ENCODE results near the gene ODF2L. TPM values are rescaled to one million over a fixed set of nuclear protein-coding genes. Genes with fewer than 3 reads are reported as not detected.

The ODF2L gene
- total RNA-seq, 4 donors from 2014 or later, result 10.5 to 27.9 (median 13.4) TPM

DNA sequence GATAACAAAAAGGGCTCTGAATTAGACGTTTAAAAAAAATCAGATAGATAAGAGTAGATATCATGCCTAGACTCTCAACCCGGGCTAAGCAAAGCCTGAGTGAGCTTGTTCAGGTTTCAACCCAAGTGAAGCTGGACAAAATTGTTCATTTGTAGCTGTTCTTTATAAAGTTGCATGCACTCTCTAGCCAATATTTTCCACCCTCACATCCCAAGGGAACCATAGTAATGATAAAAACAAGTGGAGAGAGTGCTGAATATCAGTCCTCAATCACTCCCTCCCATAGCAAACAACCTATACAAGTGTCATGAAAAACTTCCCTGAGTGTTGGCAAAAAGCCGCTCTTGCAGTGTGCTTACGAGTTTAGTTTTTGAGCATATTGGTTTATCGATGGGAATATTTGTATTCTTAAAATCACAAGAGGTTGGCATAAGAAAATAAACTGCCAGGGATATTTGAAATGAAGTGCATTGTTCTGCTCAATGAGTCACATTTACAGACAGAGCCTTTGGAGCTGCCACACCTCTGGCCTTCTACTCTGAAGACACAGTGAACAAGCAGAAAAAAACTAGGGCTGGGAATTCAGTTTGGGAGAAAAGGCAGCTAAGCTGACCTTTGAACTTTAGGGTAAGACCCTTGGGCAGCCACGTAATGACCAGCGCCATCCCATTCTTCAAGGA, 25.6 kb upstream of the ODF2L start:
- intact Hi-C loops (cut with DNase I; ENCODE audit: low total_unique reads), result no loop called here
- 66 to 68% methylated on average over 7 of the region's 7 CpGs for WGBS, 2 donors
- no peak for DNase-seq (ENCODE audit: low spot score in 2 of 2)
- H3K4me3 ChIP-seq (ENCODE audit: low read depth, poor library complexity, severe bottlenecking), result no peak overlapping the region
- TF ChIP-seq CTCF (IDR thresholded peaks at IDR 0.05) (no peak), POLR2A (IDR thresholded peaks at IDR 0.05) (no peak)

DNA sequence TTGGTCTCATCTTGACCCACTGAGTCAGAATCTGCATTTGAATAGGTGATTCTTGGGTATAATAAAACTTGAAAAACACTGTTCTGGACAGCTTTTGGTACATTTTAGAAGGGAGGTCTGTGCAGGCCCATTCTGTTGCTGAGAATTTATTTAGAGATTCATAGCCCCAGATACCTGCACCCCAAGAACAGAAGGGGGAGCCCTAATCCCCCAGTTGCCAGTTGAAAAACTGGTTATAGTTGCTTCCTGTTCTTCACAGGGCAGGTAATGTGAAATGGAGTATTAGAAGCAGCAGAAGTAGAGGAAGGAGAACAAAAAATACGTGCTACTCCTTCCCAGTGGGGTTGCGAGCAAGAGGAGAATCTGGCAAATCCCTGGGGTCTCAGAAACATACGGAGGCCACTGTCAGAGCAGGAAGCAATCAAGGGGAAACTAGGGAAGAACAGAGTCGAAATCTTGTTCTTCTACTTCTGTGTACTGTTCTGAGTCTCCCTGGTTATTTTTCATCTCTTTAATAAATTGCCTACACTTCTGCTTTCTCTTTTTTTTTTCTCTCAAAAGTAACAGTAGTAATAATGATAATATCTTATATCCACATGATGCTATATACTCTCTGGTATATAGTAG, 23.3 kb upstream of the ODF2L start:
- intact Hi-C loops (cut with DNase I; ENCODE audit: low total_unique reads), result no loop called here
- TF ChIP-seq CTCF (IDR thresholded peaks at IDR 0.05) (no peak), POLR2A (IDR thresholded peaks at IDR 0.05) (no peak)
- H3K4me3 ChIP-seq (ENCODE audit: low read depth, poor library complexity, severe bottlenecking), result no peak overlapping the region
- WGBS, 2 donors, result 26 to 32% methylated on average over 4 of the region's 4 CpGs
- DNase-seq (ENCODE audit: low spot score in 2 of 2), result no peak

DNA sequence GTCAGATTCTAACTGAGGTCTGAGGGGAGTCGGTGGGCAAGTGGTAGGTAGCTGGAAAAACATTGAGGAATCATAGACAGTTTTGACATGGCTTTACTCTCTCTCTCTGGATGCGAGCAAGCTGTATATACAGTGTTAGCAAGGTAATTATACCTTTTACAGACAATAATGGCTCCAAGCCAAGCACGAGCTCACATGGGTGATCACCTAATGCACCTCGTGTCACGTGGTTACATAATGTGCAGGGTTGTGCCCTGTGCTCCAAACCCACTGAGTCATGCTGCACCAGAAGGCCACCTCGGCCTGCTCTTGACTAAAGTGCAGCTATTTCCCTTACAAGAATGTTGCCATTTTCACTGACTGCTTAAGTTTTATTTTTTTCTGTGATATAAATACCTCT, 20.2 kb upstream of the ODF2L start:
- intact Hi-C loops (cut with DNase I; ENCODE audit: low total_unique reads), result no loop called here
- DNase-seq (ENCODE audit: low spot score in 2 of 2), result no peak
- 56 to 64% methylated on average over 6 of the region's 6 CpGs for WGBS, 2 donors
- H3K4me3 ChIP-seq (ENCODE audit: low read depth, poor library complexity, severe bottlenecking), result no peak overlapping the region
- TF ChIP-seq CTCF (IDR thresholded peaks at IDR 0.05) (no peak), POLR2A (IDR thresholded peaks at IDR 0.05) (no peak)

GRCh38 chr1:86410879-86411278, 14.8 kb upstream of the ODF2L start:
- intact Hi-C loops (cut with DNase I; ENCODE audit: low total_unique reads), result no loop called here
- DNase-seq (ENCODE audit: low spot score in 2 of 2), result no peak
- no peak for TF ChIP-seq POLR2A (IDR thresholded peaks at IDR 0.05)
- TF ChIP-seq CTCF (IDR thresholded peaks at IDR 0.05), result no peak
- WGBS, 2 donors, result 91 to 98% methylated on average over 4 of the region's 4 CpGs
- no peak overlapping the region for H3K4me3 ChIP-seq (ENCODE audit: low read depth, poor library complexity, severe bottlenecking)

- 81 to 83% methylated on average over 6 of the region's 6 CpGs for WGBS, 2 donors
- DNase-seq (ENCODE audit: low spot score in 2 of 2), result no peak
- H3K4me3 ChIP-seq (ENCODE audit: low read depth, poor library complexity, severe bottlenecking), result no peak overlapping the region
- intact Hi-C loops (cut with DNase I; ENCODE audit: low total_unique reads), result no loop called here
- no peak for TF ChIP-seq POLR2A (IDR thresholded peaks at IDR 0.05)
- no peak for TF ChIP-seq CTCF (IDR thresholded peaks at IDR 0.05)
Observed at GRCh38 chr1:86409416-86410021, 13.4 kb upstream of the ODF2L start.

Measured in lower leg skin (tissue), 4 donors.